ENCODE results near the gene SOD3. TPM values are rescaled to one million over a fixed set of nuclear protein-coding genes. Genes with fewer than 3 reads are reported as not detected.

The SOD3 gene
- total RNA-seq, 1 donor from 2014 or later = 10.4 TPM

- DNase-seq (ENCODE audit: low spot score) = no peak
Measured at GRCh38 chr4:24801136-24801855, 5.9 kb downstream of the SOD3 start.

- no peak for DNase-seq (ENCODE audit: low spot score)
Measured at GRCh38 chr4:24802648-24803047, 7.3 kb downstream of the SOD3 start.

GRCh38 chr4:24805067-24805466 lies 9.7 kb downstream of the SOD3 start:
- peak; percentile 46 for DNase-seq (ENCODE audit: low spot score)

- DNase-seq (ENCODE audit: low spot score) = no peak
Measured at GRCh38 chr4:24805566-24805965, 10.2 kb downstream of the SOD3 start.

- DNase-seq (ENCODE audit: low spot score) = no peak
Measured at GRCh38 chr4:24806206-24806990, 11.0 kb downstream of the SOD3 start.

- DNase-seq (ENCODE audit: low spot score) = no peak
Measured at GRCh38 chr4:24807611-24808010, 12.2 kb downstream of the SOD3 start.

- DNase-seq (ENCODE audit: low spot score) = no peak
Measured at GRCh38 chr4:24808261-24808660, 12.9 kb downstream of the SOD3 start.

GRCh38 chr4:24808955-24809354 lies 13.6 kb downstream of the SOD3 start:
- no peak for DNase-seq (ENCODE audit: low spot score)

GRCh38 chr4:24809376-24809775 lies 14.0 kb downstream of the SOD3 start:
- DNase-seq (ENCODE audit: low spot score) = no peak

- DNase-seq (ENCODE audit: low spot score) = no peak
Measured at GRCh38 chr4:24809815-24810405, 14.5 kb downstream of the SOD3 start.

- DNase-seq (ENCODE audit: low spot score) = no peak
Measured at GRCh38 chr4:24810871-24811631, 15.7 kb downstream of the SOD3 start.

- no peak for DNase-seq (ENCODE audit: low spot score)
Measured at GRCh38 chr4:24813732-24814131, 18.4 kb downstream of the SOD3 start.

- no peak for DNase-seq (ENCODE audit: low spot score)
Measured at GRCh38 chr4:24816797-24817196, 21.4 kb downstream of the SOD3 start.

- no peak for DNase-seq (ENCODE audit: low spot score)
Measured at GRCh38 chr4:24820541-24820940, 25.2 kb downstream of the SOD3 start.

GRCh38 chr4:24824720-24825119 lies 29.3 kb downstream of the SOD3 start:
- DNase-seq (ENCODE audit: low spot score) = no peak

- DNase-seq (ENCODE audit: low spot score) = no peak
Measured at GRCh38 chr4:24831637-24832036, 36.3 kb downstream of the SOD3 start.

- no peak for DNase-seq (ENCODE audit: low spot score)
Measured at GRCh38 chr4:24835696-24836095, 40.3 kb downstream of the SOD3 start.

- DNase-seq (ENCODE audit: low spot score) = no peak
Measured at GRCh38 chr4:24836661-24837242, 41.4 kb downstream of the SOD3 start.

- no peak for DNase-seq (ENCODE audit: low spot score)
Measured at GRCh38 chr4:24837336-24837735, 42.0 kb downstream of the SOD3 start.

GRCh38 chr4:24837781-24838180 lies 42.4 kb downstream of the SOD3 start:
- no peak for DNase-seq (ENCODE audit: low spot score)

- no peak for DNase-seq (ENCODE audit: low spot score)
Measured at GRCh38 chr4:24840362-24840761, 45.0 kb downstream of the SOD3 start.

All from umbilical cord (tissue), 2 donors.